Measurements from ENCODE around the gene FUS. TPM values are rescaled to one million over a fixed set of nuclear protein-coding genes. Genes with fewer than 3 reads are reported as not detected.

FUS gene
- total RNA-seq, 4 donors from 2014 or later: 53.7 to 92.5 (median 66.2) TPM

DNA sequence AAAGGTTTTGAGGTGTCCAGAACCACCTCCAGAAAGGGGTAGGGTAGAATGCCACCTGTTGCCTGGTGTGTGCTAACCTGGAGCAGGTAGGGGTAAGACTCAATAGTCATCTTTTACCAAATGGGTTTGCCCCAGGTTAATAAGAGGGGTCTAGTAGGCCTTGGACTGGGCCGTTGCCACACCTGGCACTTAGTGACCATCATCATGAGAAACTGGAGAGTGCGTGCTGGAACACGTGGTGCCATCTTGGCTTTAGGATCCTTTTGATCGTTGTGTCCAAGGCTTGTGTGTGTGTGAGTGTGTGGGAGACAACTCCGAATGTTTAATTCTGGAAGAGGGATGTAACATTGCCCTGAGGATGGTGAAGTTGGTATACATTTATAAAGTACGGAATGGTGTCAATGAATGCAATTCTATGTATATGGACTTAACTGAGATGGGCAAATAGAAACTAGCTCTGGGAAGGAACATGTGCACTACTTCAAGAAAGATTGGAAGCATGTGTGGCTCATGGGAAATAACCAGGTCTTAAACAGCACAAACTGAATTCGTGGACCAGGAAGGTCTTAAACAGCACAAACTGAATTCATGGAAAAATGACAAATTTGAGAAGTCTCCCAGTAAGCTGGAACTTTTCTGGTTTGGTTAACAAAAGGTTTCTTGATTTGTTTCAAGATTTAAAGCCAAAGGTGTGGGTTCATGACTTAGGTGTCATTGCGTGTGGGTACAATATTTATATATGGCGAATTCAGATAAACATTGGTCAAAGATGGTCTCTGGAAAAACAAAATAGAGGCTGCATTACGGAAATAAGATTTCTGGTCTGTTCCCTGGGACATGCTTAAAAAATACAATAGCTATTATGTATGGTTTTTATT lies 7.2 kb downstream of the FUS start:
- TF ChIP-seq, protein P1, sequence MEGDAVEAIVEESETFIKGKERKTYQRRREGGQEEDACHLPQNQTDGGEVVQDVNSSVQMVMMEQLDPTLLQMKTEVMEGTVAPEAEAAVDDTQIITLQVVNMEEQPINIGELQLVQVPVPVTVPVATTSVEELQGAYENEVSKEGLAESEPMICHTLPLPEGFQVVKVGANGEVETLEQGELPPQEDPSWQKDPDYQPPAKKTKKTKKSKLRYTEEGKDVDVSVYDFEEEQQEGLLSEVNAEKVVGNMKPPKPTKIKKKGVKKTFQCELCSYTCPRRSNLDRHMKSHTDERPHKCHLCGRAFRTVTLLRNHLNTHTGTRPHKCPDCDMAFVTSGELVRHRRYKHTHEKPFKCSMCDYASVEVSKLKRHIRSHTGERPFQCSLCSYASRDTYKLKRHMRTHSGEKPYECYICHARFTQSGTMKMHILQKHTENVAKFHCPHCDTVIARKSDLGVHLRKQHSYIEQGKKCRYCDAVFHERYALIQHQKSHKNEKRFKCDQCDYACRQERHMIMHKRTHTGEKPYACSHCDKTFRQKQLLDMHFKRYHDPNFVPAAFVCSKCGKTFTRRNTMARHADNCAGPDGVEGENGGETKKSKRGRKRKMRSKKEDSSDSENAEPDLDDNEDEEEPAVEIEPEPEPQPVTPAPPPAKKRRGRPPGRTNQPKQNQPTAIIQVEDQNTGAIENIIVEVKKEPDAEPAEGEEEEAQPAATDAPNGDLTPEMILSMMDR (IDR thresholded peaks at IDR 0.05; ENCODE audit: low read depth): no peak

DNA sequence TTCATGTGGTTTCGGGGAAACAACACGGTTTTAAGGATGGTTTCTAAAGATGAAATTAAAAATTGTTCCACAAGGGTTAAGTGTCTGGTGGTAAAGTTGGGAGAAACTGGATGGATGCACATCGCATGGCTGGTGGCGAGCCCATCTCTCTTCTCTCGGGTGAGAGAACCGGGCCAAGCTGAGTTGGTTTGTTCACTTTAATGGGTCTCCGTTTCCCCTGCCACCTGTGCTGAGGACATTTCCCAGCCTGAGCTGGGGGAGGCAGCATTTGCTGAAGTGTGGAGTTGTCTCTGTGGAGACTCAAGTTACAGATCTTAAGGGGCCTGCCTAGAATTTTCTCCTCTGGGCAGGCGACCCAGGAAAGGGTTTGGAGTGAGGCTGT lies 7.9 kb downstream of the FUS start:
- TF ChIP-seq, protein P1 (IDR thresholded peaks at IDR 0.05; ENCODE audit: low read depth): no peak

DNA sequence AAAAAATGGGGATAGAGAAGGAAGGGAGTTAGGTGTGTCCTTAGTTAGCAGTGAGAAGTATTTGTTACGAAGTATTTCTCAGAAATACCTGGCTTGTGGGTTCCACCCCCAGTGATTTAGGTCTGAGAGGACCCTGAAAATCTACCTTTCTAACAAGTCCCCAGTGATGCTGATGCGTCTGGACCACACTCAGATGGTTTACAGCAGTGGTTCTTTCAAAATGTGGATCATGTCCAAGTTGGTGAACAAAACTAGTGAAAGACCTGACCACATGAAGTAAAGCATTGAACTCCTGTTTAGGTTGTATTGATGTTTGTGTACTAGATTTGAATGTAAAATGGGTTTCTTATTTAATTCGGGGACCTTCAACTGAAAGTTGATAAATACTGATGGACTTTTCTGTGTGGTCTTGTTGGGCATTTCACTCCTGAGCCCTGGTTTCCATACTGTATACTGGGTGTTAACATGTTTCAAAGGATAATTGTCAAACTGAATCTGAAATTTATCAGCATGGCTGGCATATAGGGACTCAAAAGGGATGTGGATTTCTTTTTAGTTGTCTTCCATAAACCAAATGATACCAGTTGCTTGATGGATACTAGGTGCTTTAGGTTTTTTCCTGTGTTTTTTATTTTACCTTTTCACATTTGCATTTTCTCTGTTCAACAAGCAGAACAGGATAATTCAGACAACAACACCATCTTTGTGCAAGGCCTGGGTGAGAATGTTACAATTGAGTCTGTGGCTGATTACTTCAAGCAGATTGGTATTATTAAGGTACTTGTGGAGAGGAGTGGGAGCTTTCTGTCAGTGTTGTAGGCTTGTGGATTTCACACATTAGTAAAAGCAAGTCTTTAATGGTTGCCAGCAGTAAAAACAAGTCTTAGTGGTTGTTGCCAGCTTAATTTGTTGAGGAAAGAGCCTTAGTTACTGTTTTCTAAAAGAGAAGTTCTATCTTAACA lies 8.8 kb downstream of the FUS start:
- TF ChIP-seq, protein P1 (IDR thresholded peaks at IDR 0.05; ENCODE audit: low read depth): no peak

DNA sequence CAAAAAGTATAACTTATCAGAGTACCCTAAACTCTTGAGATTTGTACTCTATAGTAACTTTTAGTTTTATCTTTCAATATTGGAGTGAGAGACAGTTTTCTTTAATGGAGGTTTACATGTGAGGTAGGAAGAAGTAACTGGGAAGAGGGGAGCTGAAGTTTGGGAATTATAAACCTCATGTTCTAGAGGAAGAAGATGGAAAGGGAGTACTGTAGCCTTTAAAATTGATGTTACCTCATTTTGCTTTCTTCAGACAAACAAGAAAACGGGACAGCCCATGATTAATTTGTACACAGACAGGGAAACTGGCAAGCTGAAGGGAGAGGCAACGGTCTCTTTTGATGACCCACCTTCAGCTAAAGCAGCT lies 9.5 kb downstream of the FUS start:
- TF ChIP-seq, protein P1 (IDR thresholded peaks at IDR 0.05; ENCODE audit: low read depth): no peak

DNA sequence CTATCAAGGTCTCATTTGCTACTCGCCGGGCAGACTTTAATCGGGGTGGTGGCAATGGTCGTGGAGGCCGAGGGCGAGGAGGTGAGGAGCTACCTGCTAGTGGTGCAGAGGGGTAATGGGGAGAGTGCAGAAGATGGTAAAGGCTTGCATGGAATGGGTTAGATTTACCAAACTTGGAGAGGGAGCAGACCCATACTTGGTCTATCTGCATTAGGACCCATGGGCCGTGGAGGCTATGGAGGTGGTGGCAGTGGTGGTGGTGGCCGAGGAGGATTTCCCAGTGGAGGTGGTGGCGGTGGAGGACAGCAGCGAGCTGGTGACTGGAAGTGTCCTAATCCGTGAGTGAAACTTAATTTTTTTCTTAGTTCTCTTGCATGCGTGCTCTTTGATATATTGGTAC lies 10.1 kb downstream of the FUS start:
- TF ChIP-seq, protein P1 (IDR thresholded peaks at IDR 0.05; ENCODE audit: low read depth): no peak

DNA sequence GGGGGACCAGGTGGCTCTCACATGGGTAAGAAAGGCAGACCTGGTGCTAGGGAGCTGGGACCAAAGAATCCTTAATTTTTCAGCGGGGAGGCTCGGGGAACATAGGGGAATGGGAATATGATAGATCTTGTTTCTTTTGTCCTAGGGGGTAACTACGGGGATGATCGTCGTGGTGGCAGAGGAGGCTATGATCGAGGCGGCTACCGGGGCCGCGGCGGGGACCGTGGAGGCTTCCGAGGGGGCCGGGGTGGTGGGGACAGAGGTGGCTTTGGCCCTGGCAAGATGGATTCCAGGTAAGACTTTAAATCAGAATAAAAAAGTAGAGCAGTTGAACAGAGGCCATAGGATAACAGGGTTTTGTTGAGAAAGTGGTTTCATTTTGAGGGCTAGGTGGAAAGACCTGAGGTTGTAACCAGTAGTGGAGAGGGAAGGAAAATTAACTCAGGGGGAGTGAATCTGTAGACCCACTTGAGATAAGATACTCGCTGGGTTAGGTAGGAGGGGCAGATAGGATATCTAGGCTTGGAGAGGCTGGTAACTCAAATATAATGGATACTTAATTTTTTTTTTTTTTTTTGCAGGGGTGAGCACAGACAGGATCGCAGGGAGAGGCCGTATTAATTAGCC lies 11.0 kb downstream of the FUS start:
- TF ChIP-seq, protein P1 (IDR thresholded peaks at IDR 0.05; ENCODE audit: low read depth): no peak
